ENCODE data around the gene TUBB4A. TPM values are rescaled to one million over a fixed set of nuclear protein-coding genes. Genes with fewer than 3 reads are reported as not detected.

TUBB4A gene
- total and polyA plus RNA-seq, 7 donors: 0.44 to 6.4 (median 2.7) TPM

DNA sequence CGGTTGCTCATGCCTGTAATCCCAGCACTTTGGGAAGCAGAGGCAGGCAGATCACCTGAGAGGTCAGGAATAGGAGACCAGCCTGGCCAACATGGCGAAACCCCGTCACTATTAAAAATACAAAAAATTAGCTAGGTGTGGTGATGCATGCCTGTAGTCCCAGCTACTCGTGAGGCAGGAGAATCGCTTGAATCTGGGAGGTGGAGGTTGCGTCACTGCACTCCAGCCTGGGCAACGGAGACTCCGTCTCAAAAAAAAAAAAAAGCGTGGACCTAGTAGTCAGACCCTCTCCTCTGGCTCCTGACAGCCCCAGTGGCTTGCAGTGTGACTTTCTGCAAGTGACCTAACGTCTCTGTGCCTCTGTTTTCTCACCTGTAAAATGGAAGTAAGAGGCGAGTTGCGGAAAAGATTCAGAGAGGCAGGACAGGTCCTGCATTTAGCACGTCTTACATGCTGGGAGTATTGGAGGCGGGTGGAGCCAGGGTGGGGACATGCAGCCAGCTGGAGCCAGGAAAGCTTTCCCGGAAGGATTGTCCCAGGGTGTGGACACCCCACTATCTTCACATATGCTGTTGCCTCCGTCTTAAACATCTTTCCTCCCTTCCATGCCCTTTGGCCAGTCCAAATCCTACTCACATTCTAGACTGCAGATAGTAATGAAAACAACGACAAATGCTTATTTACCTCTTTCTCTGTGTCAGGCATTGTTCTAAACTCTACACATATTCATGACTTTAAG is 2.9 kb downstream of the TUBB4A start:
- H3K27me3 ChIP-seq (ENCODE audit: insufficient read depth in 3 of 3, low read length in 2 of 3): peaks cover 0 to 29% (median 23%) of the 10 kb centered on the region in 3 donors
- no peaks in the 10 kb centered on the region for H3K9me3 ChIP-seq
- no peaks in the 10 kb centered on the region for H3K36me3 ChIP-seq (ENCODE audit: insufficient read depth in 1 of 2, low read depth in 1 of 2)
- DNase-seq (no peak), ATAC-seq (no peak)
- intact Hi-C loops (cut with DNase I): no loop called here
- H3K4me1 ChIP-seq: no peaks in the 10 kb centered on the region
- H3K4me3 ChIP-seq: no peak overlapping the region
- no peak overlapping the region for H3K27ac ChIP-seq
- 56 to 64% (median 62%) methylated on average over 15 to 17 of the region's 17 CpGs for WGBS, 3 donors
- TF ChIP-seq CTCF (IDR thresholded peaks at IDR 0.05): no peak

GRCh38 chr19:6498294-6499036 is 3.6 kb downstream of the TUBB4A start:
- Histone ChIP-seq H3K36me3 (ENCODE audit: insufficient read depth in 1 of 2, low read depth in 1 of 2) (no peaks in the 10 kb centered on the region), H3K27me3 (ENCODE audit: insufficient read depth in 3 of 3, low read length in 2 of 3) (peaks cover 0 to 29% (median 21%) of the 10 kb centered on the region in 3 donors), H3K27ac (no peak overlapping the region), H3K4me3 (no peak overlapping the region), H3K4me1 (no peaks in the 10 kb centered on the region), H3K9me3 (no peaks in the 10 kb centered on the region)
- no peak for ATAC-seq
- WGBS, 3 donors: 63 to 75% (median 67%) methylated on average over 7 of the region's 7 CpGs
- intact Hi-C loops (cut with DNase I): no loop called here
- no peak for DNase-seq
- no peak for TF ChIP-seq CTCF (IDR thresholded peaks at IDR 0.05)

- Histone ChIP-seq H3K4me1 (no peaks in the 10 kb centered on the region), H3K9me3 (no peaks in the 10 kb centered on the region), H3K36me3 (ENCODE audit: insufficient read depth in 1 of 2, low read depth in 1 of 2) (no peaks in the 10 kb centered on the region), H3K27me3 (ENCODE audit: insufficient read depth in 3 of 3, low read length in 2 of 3) (peaks cover 0 to 15% (median 11%) of the 10 kb centered on the region in 3 donors), H3K4me3 (no peak overlapping the region), H3K27ac (no peak overlapping the region)
- DNase-seq: no peak
- intact Hi-C loops (cut with DNase I): no loop called here
- ATAC-seq: no peak
- WGBS, 3 donors: 92 to 95% (median 92%) methylated on average over 18 to 19 of the region's 19 CpGs
- TF ChIP-seq CTCF (IDR thresholded peaks at IDR 0.05): no peak
Observed at GRCh38 chr19:6495947-6496346, 6.2 kb downstream of the TUBB4A start.

- Histone ChIP-seq H3K4me1 (no peaks in the 10 kb centered on the region), H3K27ac (no peak overlapping the region), H3K4me3 (no peak overlapping the region), H3K27me3 (ENCODE audit: insufficient read depth in 3 of 3, low read length in 2 of 3) (peaks cover 0 to 11% (median 0%) of the 10 kb centered on the region in 3 donors), H3K36me3 (ENCODE audit: insufficient read depth in 1 of 2, low read depth in 1 of 2) (no peaks in the 10 kb centered on the region), H3K9me3 (no peaks in the 10 kb centered on the region)
- WGBS, 3 donors: 72 to 78% (median 76%) methylated on average over 8 of the region's 8 CpGs
- DNase-seq: no peak
- TF ChIP-seq CTCF (IDR thresholded peaks at IDR 0.05): no peak
- no peak for ATAC-seq
- intact Hi-C loops (cut with DNase I): no loop called here
Observed at GRCh38 chr19:6494438-6495036, 7.6 kb downstream of the TUBB4A start.

All from psoas muscle (tissue), 8 donors.